NT2/D1 (cell line): ENCODE results near the gene NME9.

Experiments used
- YY1 ChIP-seq: IDR thresholded peaks from 2 replicates; pipeline ENCODE4 v1.6.1; 2011; ENCODE audit not compliant: insufficient read length, insufficient read depth
- ZNF274 ChIP-seq: IDR thresholded peaks from 2 replicates; pipeline ENCODE4 v1.6.1; 2011; ENCODE audit warnings: mild to moderate bottlenecking, low read depth, low read length

- TF ChIP-seq YY1 (no peak), ZNF274 (no peak)
These were observed 45.0 kb upstream of the NME9 start for GRCh38 chr3:138374573-138375134.
